C4-2B (cell line): ENCODE results near the gene SH2D6.

Experiments used
- CTCF ChIP-seq: fragments of 450-650 bp; conservative IDR thresholded peaks from 2 replicates; pipeline ENCODE4 v1.5.1; 2017; ENCODE audit warnings: mild to moderate bottlenecking
- ZFX ChIP-seq: fragments of 450-650 bp; IDR thresholded peaks from 2 replicates; pipeline ENCODE4 v1.6.1; 2017

GRCh38 chr2:85485815-85486214, 67.3 kb downstream of the SH2D6 start:
- no peak for TF ChIP-seq CTCF
- no peak for TF ChIP-seq ZFX
